LHCN-M2 (cell line): ENCODE results near the gene NOL8. TPM values are rescaled to one million over a fixed set of nuclear protein-coding genes. Genes with fewer than 3 reads are reported as not detected.
A peak's percentile ranks its signal among the peaks of the same experiment; 100 is the strongest.

Experiments
- DNase-seq: peaks from one replicate; pipeline ENCODE4 v3.0.0-alpha.2; 2012; ENCODE audit warnings: low read depth
- total RNA-seq: library from RNA; depleted of rRNA; stranded (reverse); fragments of >200 nt; gene quantifications from 2 replicates; pipeline ENCODE4 v1.2.3, GENCODE V29; 2014; rRNA removed

NOL8 gene
- total RNA-seq, 1 experiment from 2014 or later: 27.3 TPM

DNA sequence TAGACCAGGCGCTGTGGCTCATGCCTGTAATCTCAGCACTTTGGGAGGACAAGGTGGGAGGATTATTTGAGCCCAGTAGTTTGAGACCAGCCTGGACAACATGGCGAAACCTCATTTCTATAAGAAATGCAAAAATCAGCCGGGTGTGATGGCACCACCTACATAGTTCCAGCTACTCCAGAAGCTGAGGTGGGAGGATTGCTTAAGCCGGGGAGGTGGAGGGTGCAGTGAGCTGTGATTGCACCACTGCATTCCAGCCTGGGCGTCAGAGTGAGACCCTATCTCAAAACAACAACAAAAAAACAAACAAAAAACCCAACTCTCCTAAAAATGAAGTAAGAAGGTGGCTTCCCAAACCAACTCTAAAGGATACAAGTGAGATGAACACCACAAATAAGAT is 54.6 kb downstream of the NOL8 start:
- no peak for DNase-seq

DNA sequence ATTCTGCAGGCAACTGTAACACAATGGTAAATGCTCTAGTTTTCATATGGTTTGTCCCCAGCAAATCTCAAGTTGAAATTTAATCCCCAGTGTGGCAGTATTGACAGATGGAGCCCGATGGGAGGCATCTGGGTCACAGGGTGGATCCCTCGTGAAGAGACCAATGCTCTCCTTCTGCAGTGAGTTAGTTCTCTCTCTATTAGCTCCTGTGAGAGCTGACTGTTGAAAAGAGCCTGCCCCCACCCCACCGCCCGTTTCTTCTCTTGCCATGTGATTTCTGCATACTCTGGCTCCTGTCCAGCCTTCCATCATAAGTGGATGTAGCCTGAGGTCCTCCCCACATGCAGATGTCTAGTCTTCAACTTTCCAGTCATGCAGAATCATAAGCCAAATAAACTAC is 58.7 kb downstream of the NOL8 start:
- DNase-seq: no peak

DNA sequence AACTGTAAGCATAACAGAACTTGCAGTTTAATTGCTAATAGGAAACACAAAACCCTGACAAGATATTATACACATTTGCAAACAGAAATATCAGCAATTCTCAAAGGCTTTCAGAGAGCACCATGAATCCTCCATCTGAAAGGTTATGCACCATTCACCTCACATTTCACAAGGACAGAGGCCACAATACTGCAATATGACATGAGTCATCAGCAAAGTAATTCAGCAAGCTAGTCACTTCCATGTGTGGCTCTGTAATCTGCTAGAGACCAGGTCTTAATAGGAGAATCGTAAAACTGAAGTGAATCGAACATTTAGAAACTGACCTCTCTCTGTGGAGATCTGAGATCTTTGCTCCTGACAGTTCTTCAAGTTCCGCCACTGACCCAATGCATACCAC is 60.0 kb downstream of the NOL8 start:
- DNase-seq: peak; percentile 48

DNA sequence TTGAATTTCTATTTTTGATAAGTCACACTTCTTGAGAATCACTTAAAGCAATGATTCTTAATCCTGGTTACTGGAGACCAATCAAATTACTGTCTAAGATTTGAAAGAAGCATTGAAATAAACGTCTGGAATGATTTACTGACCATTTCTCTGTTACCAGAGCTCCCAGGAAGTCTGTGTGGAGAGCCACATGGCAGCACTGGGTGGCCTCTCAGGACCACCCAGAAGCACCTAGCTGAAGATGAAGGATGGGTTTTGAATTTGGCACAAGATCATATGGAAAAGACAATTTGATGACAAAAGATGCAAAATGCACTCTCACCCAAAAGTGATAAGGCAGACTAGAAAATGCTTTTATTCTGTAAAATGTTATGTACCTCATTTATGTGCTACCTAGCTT is 62.0 kb downstream of the NOL8 start:
- DNase-seq: no peak

DNA sequence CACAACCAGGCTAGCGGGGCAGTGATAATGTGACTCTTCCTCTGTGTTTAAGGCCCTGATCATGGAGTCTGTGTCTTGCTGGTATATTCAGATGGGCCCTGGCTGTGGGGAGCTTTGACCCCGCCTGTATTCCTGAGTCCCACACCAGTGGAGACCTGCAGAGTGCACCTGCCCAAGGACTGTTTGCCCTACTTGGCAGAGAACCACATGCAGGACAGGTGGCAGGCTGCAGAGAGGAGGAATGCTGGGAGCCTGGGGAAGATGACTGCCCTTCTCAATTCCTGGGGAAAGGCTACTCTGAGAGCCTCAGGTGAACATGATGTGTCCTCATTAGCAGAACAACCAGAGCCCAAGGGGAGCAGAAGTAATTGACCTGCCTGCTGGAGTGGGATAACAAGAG is 67.8 kb downstream of the NOL8 start:
- DNase-seq: no peak

DNA sequence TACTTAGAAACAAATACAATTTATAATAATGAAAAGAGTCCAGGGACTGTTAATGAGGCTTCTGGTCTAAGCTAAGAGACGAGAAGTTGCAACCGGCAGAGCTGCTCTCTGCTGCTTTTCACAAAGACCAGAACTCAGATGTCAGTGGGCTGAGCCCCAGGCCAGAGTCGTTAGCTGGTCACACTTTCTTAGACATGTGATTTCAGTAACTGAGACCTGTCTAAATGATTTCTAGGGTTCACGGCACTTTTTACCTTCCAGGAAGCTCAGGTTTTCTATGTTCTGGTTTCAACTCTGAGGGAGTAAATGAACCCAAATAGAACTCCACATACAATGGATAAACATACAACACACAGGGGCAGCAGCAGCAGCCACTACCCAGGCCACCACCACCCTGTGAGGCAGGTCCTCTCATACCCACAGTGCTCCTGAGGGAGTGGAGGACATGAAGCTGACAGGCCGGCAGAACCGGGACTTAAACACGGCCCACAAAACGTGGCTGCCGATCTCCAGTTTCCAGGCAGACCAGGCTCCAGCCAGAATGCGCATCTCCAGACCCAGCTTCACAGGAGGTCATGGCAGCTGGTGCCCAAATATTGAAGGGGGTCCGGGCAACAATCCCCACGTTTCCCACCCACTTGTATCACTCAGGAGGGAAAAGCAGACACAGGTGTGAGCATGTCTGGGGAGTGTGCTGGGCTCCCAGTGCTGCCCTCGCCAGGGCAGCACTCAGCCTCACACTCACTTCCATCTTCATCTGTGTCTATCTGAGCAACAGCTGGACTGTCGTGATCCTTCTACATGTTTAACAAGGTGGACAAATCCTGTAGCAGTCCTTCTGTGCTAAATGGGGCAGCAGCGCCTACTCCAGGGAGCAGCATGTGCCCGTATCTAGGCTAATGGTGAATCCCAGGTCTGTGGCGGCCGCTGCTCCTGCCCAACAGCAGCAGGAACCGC is 70.5 kb downstream of the NOL8 start:
- no peak for DNase-seq

DNA sequence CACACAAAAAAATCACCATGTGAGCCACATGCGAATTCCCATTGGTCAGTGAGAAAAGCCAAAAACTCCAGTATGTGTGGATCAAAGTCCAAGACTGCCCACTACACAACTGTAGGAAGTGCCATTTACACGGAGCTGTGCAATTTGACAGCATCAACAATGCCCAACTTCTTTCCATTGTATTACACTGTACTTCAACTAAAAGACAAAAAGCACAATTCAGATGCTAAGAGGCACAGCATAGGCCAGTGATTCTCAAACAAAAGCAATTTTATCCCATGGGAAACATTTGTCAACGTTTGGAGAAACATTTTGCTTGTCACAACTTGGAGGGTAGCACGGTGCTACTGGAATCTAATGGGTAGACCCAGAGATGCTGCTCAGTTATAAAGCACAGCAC is 71.5 kb downstream of the NOL8 start:
- DNase-seq: no peak

DNA sequence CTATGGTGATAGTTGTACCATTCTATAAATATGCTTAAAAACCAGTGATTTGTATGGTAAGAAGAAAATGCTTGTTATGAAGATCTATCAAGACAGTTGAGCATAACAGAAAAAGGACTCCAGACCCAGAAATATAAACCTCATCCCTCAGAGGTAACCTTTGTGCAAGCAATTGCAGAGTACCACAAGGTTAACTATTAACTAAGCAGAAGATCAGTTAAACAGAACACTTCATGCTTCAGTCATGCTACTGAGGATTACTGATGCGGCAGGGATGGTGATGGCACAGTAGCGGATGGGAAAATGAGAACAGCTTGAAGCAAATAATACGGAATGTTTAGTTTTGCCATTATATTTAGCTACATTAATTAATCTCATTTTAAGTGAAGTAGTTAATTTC is 77.2 kb downstream of the NOL8 start:
- DNase-seq: no peak

Other genes starting within 250 kb of the NOL8 start
- 94.8 and 96.6 TPM in 2 replicates for gene SPTLC1, start 209.9 kb downstream of the NOL8 start, total RNA-seq
- gene IARS1, start 31.7 kb downstream of the NOL8 start, total RNA-seq: 179 and 183 TPM in 2 replicates
- 12.0 and 14.6 TPM in 2 replicates for gene CENPP, start 603 bp upstream of the NOL8 start, total RNA-seq
- not detected in 2 replicates for gene OGN, start 79.2 kb upstream of the NOL8 start, total RNA-seq
- gene OMD, start 99.1 kb upstream of the NOL8 start, total RNA-seq: 0.06 TPM in 1 of 2 replicates, not detected in the other
- gene ASPN, start 157.2 kb upstream of the NOL8 start, total RNA-seq: not detected in 2 replicates
- gene ECM2, start 210.6 kb upstream of the NOL8 start, total RNA-seq: 0.38 and 0.92 TPM in 2 replicates